ENCODE results near the gene TEX22. TPM values are rescaled to one million over a fixed set of nuclear protein-coding genes. Genes with fewer than 3 reads are reported as not detected.

The TEX22 gene
- total and polyA plus RNA-seq, 8 donors: 0.96 to 3.0 (median 1.5) TPM

DNA sequence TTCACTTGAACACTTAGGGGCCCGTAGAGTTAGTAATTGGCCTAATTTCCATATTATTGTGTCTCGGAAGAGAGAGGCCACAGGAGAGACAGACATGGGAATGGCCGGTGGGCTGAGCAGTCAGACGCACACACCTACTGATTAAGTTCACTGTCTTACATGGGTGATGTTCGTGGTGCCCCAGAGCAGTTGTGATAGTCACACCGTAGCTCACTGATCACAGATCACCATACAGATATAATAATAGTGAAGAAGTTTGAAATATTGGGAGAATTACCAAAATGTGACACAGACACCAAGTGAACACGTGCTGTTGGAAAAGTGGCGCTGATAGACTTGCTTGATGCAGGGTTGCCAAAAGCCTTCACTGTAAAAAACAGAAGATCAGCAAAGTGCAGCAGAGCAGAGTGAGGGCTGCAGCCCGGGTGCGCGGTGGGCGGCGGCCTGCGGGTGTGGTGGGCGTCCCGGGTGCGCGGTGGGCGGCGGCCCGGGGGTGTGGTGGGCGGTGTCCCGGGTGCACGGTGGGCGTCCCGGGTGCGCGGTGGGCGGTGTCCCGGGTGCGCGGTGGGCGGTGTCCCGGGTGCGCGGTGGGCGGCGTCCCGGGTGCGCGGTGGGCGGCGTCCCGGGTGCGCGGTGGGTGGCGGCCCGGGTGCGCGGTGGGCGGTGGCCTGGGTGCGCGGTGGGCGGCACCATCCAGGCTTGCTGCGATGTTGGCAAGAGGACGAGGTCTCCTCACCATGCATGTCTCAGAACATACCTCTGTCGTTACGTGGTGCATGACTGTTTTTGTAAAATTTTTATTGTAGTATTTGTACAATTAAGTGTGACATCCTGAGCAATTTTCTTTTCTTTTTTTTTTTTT lies 34.3 kb upstream of the TEX22 start:
- Histone ChIP-seq H3K36me3 (peaks cover 0 to 30% of the 10 kb centered on the region in 2 donors), H3K9me3 (no peaks in the 10 kb centered on the region), H3K4me1 (no peaks in the 10 kb centered on the region), H3K27me3 (no peaks in the 10 kb centered on the region), H3K27ac (no peak overlapping the region), H3K4me3 (no peak overlapping the region)
- TF ChIP-seq, protein P1, sequence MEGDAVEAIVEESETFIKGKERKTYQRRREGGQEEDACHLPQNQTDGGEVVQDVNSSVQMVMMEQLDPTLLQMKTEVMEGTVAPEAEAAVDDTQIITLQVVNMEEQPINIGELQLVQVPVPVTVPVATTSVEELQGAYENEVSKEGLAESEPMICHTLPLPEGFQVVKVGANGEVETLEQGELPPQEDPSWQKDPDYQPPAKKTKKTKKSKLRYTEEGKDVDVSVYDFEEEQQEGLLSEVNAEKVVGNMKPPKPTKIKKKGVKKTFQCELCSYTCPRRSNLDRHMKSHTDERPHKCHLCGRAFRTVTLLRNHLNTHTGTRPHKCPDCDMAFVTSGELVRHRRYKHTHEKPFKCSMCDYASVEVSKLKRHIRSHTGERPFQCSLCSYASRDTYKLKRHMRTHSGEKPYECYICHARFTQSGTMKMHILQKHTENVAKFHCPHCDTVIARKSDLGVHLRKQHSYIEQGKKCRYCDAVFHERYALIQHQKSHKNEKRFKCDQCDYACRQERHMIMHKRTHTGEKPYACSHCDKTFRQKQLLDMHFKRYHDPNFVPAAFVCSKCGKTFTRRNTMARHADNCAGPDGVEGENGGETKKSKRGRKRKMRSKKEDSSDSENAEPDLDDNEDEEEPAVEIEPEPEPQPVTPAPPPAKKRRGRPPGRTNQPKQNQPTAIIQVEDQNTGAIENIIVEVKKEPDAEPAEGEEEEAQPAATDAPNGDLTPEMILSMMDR (IDR thresholded peaks at IDR 0.05): no peak
- DNase-seq (peak in 1 of 4 donors; percentile 61), ATAC-seq (peak; percentile 27)
- intact Hi-C loops (cut with DNase I): no loop called here

DNA sequence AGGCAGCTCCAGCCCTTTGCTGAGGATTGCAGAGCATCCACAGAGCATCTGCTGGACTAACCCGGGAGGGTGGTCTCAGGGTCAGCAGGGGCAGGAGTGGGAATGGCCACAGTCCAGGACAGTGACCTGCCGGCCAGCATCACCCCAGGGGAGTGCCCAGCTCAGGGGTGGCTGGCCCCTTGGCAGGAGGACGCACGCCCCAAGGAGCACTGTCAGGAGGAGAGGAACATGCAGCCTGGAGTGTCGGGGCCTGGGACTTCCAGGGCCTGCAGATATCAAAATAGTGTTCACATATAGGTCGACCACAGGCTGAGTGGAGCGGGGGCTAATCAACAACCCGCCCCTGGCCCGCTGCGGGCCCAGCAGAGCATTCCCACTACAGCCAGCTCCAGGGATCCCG lies 33.2 kb upstream of the TEX22 start:
- Histone ChIP-seq H3K9me3 (no peaks in the 10 kb centered on the region), H3K36me3 (peaks cover 0 to 39% of the 10 kb centered on the region in 2 donors), H3K4me1 (no peaks in the 10 kb centered on the region), H3K27me3 (no peaks in the 10 kb centered on the region), H3K27ac (no peak overlapping the region), H3K4me3 (no peak overlapping the region)
- TF ChIP-seq, protein P1 (IDR thresholded peaks at IDR 0.05): no peak
- peak in 1 of 4 donors; percentile 68 for DNase-seq
- no peak for ATAC-seq
- intact Hi-C loops (cut with DNase I): no loop called here

DNA sequence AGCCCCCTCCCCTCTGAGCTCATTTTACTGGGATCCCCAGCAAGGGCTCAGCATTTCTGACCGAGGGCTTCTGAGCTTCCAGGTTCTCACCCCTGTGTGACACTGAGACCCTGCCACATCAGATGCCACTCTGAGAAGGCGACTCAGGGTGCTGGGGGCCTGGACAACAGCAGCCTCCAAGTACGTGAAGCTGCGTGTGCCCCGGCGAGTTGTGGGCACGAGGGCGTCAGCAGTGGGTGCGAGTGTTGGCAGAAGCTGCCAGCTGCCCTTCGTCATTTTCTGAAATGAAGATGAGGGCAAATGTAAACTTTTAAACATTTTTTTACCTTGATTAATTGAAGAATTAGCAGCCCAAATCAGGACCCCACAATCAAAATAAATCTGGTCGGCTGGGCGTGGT lies 32.7 kb upstream of the TEX22 start:
- DNase-seq: no peak

DNA sequence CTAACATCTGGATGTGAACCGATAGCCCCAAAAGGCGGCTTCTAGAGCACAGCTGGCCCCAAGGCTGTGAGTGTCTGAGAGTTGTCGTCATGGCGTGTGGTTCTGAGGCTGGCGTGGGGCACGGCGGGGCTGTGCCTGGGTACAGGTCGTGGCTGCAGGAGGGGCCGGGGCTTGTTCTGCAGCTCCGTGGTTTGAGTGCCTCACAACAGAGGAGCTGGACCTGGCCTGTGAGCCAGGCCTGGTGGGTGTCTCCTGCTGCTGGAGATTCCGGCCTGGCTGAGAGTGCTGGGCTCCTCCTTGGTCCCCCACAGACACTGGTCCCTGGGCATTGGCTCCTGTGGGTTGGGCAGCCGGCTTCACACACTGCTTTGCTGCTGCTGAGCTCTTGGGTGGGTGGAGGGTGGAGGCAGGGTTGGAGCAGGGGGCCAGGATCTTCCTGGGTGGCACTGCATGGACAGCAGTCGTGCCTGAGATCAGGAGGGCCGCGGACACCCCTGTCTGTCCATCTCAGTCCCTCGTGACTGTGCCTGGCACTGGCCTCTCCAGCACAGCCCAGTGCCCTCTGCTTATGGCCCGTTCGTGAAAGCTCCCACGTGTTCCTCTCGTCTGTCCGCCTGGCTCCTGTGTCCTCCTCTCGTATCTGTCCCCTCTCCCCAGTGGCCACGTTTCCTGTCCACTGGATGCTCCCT lies 31.8 kb upstream of the TEX22 start:
- H3K27ac ChIP-seq: no peak overlapping the region
- H3K27me3 ChIP-seq: no peaks in the 10 kb centered on the region
- intact Hi-C loops (cut with DNase I): no loop called here
- no peaks in the 10 kb centered on the region for H3K4me1 ChIP-seq
- TF ChIP-seq, protein P1 (IDR thresholded peaks at IDR 0.05): no peak
- no peak overlapping the region for H3K4me3 ChIP-seq
- ATAC-seq: no peak
- H3K36me3 ChIP-seq: peaks cover 0 to 32% of the 10 kb centered on the region in 2 donors
- H3K9me3 ChIP-seq: no peaks in the 10 kb centered on the region
- DNase-seq: peak in 1 of 4 donors; percentile 60

More for the DNA sequence above, 32.7 kb upstream of the TEX22 start:
- Histone ChIP-seq H3K4me3 (no peak overlapping the region), H3K36me3 (peaks cover 0 to 38% of the 10 kb centered on the region in 2 donors), H3K4me1 (no peaks in the 10 kb centered on the region), H3K9me3 (no peaks in the 10 kb centered on the region), H3K27ac (no peak overlapping the region), H3K27me3 (no peaks in the 10 kb centered on the region)
- TF ChIP-seq, protein P1 (IDR thresholded peaks at IDR 0.05): no peak
- intact Hi-C loops (cut with DNase I): no loop called here
- ATAC-seq: no peak

Measured in left lung (tissue), 10 donors.